Psoas muscle (tissue), 8 donors: ENCODE results near the gene MYO1H. TPM values are rescaled to one million over a fixed set of nuclear protein-coding genes. Genes with fewer than 3 reads are reported as not detected.

Experiments used
- ATAC-seq, 4 donors: fragments of 200-7000 bp; cut with Tn5 transposase; one replicate each; pipeline ENCODE4 v1.9.1; 2020; ENCODE audit warnings: moderate library complexity in 3 of 4, mild to moderate bottlenecking in 2 of 4
- DNase-seq, 2 donors: peaks; one replicate each; pipeline ENCODE4 v3.0.0-alpha.2; 2020
- H3K27ac ChIP-seq: fragments of 200-600 bp; one replicate; pipeline ENCODE4 v1.8.0; 2022
- H3K27me3 ChIP-seq, 3 donors: fragments of 200-600 bp in 1 of 3; one replicate each; pipeline versions ENCODE4 v1.6.1 to v1.8.0; 2013 to 2022; ENCODE audit warnings: low read length in 2 of 3, mild to moderate bottlenecking in 2 of 3, moderate library complexity in 1 of 3; ENCODE audit not compliant: insufficient read depth in 3 of 3
- H3K36me3 ChIP-seq, 2 donors: fragments of 200-600 bp in 1 of 2; one replicate each; pipeline versions ENCODE4 v1.6.1 to v1.8.0; 2013 to 2022; ENCODE audit warnings: low read depth in 1 of 2, mild to moderate bottlenecking in 1 of 2, moderate library complexity in 1 of 2; ENCODE audit not compliant: insufficient read depth in 1 of 2
- H3K4me1 ChIP-seq: fragments of 200-600 bp; one replicate; pipeline ENCODE4 v1.8.0; 2022
- H3K4me3 ChIP-seq: fragments of 200-600 bp; one replicate; pipeline ENCODE4 v1.8.0; 2022; ENCODE audit warnings: mild to moderate bottlenecking
- H3K9me3 ChIP-seq: fragments of 200-600 bp; one replicate; pipeline ENCODE4 v1.8.0; 2022
- CTCF ChIP-seq: fragments of 200-600 bp; IDR thresholded peaks from one replicate; pipeline ENCODE4 v1.8.0; 2022; ENCODE audit warnings: antibody characterized with exemption
- WGBS, 3 donors: extraction: QIAGEN DNeasy Blood & Tissue Kit; methylation state at CpG; one replicate each; pipeline versions ENCODE4 v1.1.6 to v1.1.7; 2013; 5-methylcytosine and 5-hydroxymethylcytosine counted together
- intact Hi-C, 2 donors: fragments of 100-400 bp; cut with DNase I; formaldehyde crosslinking; loops; one replicate each; pipeline versions ENCODE4 v1.11.0 to v1.14.2; 2022
- polyA plus RNA-seq, 3 donors: library from polyadenylated mRNA; stranded (reverse); fragments of 200-250 nt; gene quantifications; one replicate each; pipeline ENCODE4 v1.2.3, GENCODE V29; 2013
- total RNA-seq, 4 donors: library from RNA; stranded (reverse); fragmentation: NEBNext Ultra II Directional in 2 of 4; extraction: Animal tissue kit (Norgen Biotek cat#: 25700) in 2 of 4; gene quantifications; one replicate each; pipeline versions ENCODE4 v1.2.1 to v1.2.4, GENCODE V29; 2021 to 2023
- donor health status: healthy with polysubstance abuse.
- donor health status: DM: no; HTN: no; CAD: no; lungs with moderate emphysema.
- donor health status: Bipolar disorder and iron deficiency.
- donor health status: healthy.
- donor health status: DM: yes; HTN: yes; CAD: no.
- donor health status: DM: no; HTN: no; CAD: no.
- donor health status: DM: no; HTN: no; CAD: no.
- donor health status: DM: yes; HTN: yes; CAD: no.

MYO1H gene
- total and polyA plus RNA-seq, 7 donors, result 0.10 TPM; not detected in 6

- intact Hi-C loops, result no loop called here
These were observed 12.8 kb upstream of the MYO1H start for GRCh38 chr12:109334887-109335286.

GRCh38 chr12:109336593-109336992 is 11.1 kb upstream of the MYO1H start:
- WGBS, 3 donors, result 74 to 85% (median 79%) methylated on average over 1 of the region's 1 CpG
- H3K4me1 ChIP-seq, result no peaks in the 10 kb centered on the region
- no peak overlapping the region for H3K27ac ChIP-seq
- peaks cover 0 to 1% (median 0%) of the 10 kb centered on the region in 3 donors for H3K27me3 ChIP-seq
- intact Hi-C loops, result no loop called here
- TF ChIP-seq CTCF, result no peak
- DNase-seq, result no peak
- no peak for ATAC-seq
- H3K36me3 ChIP-seq, result no peaks in the 10 kb centered on the region
- H3K9me3 ChIP-seq, result no peaks in the 10 kb centered on the region
- no peak overlapping the region for H3K4me3 ChIP-seq

More at GRCh38 chr12:109334887-109335286, 12.8 kb upstream of the MYO1H start:
- WGBS, 3 donors, result 97 to 99% (median 99%) methylated on average over 2 of the region's 2 CpGs
- no peak overlapping the region for H3K4me3 ChIP-seq
- DNase-seq (no peak), ATAC-seq (no peak)
- no peaks in the 10 kb centered on the region for H3K36me3 ChIP-seq
- no peak overlapping the region for H3K27ac ChIP-seq
- no peak for TF ChIP-seq CTCF
- H3K9me3 ChIP-seq, result no peaks in the 10 kb centered on the region
- no peaks in the 10 kb centered on the region for H3K4me1 ChIP-seq
- no peaks in the 10 kb centered on the region for H3K27me3 ChIP-seq

GRCh38 chr12:109343677-109344076 is 4.0 kb upstream of the MYO1H start:
- Histone ChIP-seq H3K27ac (no peak overlapping the region), H3K36me3 (no peaks in the 10 kb centered on the region), H3K4me3 (no peak overlapping the region), H3K9me3 (no peaks in the 10 kb centered on the region), H3K27me3 (peaks cover 0 to 2% (median 0%) of the 10 kb centered on the region in 3 donors), H3K4me1 (no peaks in the 10 kb centered on the region)
- intact Hi-C loops, result no loop called here
- WGBS, 3 donors, result 33 to 65% (median 54%) methylated on average over 2 of the region's 2 CpGs
- DNase-seq (no peak), ATAC-seq (no peak)
- TF ChIP-seq CTCF, result no peak

- intact Hi-C loops, result no loop called here
- Histone ChIP-seq H3K27ac (no peak overlapping the region), H3K4me3 (no peak overlapping the region), H3K27me3 (peaks cover 0 to 2% (median 0%) of the 10 kb centered on the region in 3 donors), H3K4me1 (no peaks in the 10 kb centered on the region), H3K36me3 (no peaks in the 10 kb centered on the region), H3K9me3 (no peaks in the 10 kb centered on the region)
- TF ChIP-seq CTCF, result no peak
- no peak for DNase-seq
- WGBS, 3 donors, result 70 to 80% (median 73%) methylated on average over 2 of the region's 2 CpGs
- no peak for ATAC-seq
These were observed 2.3 kb upstream of the MYO1H start for GRCh38 chr12:109345428-109345827.

GRCh38 chr12:109346920-109347319 is 780 bp upstream of the MYO1H start:
- Histone ChIP-seq H3K27me3 (peaks cover 0 to 2% (median 0%) of the 10 kb centered on the region in 3 donors), H3K27ac (no peak overlapping the region), H3K9me3 (no peaks in the 10 kb centered on the region), H3K4me3 (no peak overlapping the region), H3K36me3 (no peaks in the 10 kb centered on the region), H3K4me1 (no peaks in the 10 kb centered on the region)
- DNase-seq, result no peak
- intact Hi-C loops, result no loop called here
- no peak for TF ChIP-seq CTCF
- no peak for ATAC-seq
- WGBS, 3 donors, result 85 to 88% (median 87%) methylated on average over 3 of the region's 3 CpGs
